ENCODE data around the gene YWHAB.

- TF ChIP-seq POLR2AphosphoS5 (IDR thresholded peaks at IDR 0.05; ENCODE audit: low read depth, low read length) = no peak
- TF ChIP-seq, protein P1, sequence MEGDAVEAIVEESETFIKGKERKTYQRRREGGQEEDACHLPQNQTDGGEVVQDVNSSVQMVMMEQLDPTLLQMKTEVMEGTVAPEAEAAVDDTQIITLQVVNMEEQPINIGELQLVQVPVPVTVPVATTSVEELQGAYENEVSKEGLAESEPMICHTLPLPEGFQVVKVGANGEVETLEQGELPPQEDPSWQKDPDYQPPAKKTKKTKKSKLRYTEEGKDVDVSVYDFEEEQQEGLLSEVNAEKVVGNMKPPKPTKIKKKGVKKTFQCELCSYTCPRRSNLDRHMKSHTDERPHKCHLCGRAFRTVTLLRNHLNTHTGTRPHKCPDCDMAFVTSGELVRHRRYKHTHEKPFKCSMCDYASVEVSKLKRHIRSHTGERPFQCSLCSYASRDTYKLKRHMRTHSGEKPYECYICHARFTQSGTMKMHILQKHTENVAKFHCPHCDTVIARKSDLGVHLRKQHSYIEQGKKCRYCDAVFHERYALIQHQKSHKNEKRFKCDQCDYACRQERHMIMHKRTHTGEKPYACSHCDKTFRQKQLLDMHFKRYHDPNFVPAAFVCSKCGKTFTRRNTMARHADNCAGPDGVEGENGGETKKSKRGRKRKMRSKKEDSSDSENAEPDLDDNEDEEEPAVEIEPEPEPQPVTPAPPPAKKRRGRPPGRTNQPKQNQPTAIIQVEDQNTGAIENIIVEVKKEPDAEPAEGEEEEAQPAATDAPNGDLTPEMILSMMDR (IDR thresholded peaks at IDR 0.05) = no peak
- TF ChIP-seq, protein P2, sequence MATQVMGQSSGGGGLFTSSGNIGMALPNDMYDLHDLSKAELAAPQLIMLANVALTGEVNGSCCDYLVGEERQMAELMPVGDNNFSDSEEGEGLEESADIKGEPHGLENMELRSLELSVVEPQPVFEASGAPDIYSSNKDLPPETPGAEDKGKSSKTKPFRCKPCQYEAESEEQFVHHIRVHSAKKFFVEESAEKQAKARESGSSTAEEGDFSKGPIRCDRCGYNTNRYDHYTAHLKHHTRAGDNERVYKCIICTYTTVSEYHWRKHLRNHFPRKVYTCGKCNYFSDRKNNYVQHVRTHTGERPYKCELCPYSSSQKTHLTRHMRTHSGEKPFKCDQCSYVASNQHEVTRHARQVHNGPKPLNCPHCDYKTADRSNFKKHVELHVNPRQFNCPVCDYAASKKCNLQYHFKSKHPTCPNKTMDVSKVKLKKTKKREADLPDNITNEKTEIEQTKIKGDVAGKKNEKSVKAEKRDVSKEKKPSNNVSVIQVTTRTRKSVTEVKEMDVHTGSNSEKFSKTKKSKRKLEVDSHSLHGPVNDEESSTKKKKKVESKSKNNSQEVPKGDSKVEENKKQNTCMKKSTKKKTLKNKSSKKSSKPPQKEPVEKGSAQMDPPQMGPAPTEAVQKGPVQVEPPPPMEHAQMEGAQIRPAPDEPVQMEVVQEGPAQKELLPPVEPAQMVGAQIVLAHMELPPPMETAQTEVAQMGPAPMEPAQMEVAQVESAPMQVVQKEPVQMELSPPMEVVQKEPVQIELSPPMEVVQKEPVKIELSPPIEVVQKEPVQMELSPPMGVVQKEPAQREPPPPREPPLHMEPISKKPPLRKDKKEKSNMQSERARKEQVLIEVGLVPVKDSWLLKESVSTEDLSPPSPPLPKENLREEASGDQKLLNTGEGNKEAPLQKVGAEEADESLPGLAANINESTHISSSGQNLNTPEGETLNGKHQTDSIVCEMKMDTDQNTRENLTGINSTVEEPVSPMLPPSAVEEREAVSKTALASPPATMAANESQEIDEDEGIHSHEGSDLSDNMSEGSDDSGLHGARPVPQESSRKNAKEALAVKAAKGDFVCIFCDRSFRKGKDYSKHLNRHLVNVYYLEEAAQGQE (IDR thresholded peaks at IDR 0.05; ENCODE audit: insufficient read depth in 1 of 2, low read depth in 2 of 2, low read length in 1 of 2) = no peak
These were observed 55.7 kb downstream of the YWHAB start for GRCh38 chr20:44941120-44941691.
